ENCODE measurements around the gene FZD8. TPM values are rescaled to one million over a fixed set of nuclear protein-coding genes. Genes with fewer than 3 reads are reported as not detected.

The FZD8 gene
- polyA plus RNA-seq, 2 donors, result 0.35 to 0.72 TPM

- H3K27ac ChIP-seq (ENCODE audit: low read depth in 2 of 2, low read length in 1 of 2), result no peak overlapping the region
- WGBS, 2 donors, result 1% methylated on average over 42 of the region's 42 CpGs
- H3K36me3 ChIP-seq (ENCODE audit: control insufficient read depth in 2 of 2, insufficient read depth in 2 of 2, low read length in 1 of 2), result no peaks in the 10 kb centered on the region
- H3K27me3 ChIP-seq (ENCODE audit: control insufficient read depth in 1 of 2, insufficient read depth in 2 of 2, low read length in 2 of 2), result peaks cover 0 to 5% of the 10 kb centered on the region in 2 donors
- peaks cover 13% of the 10 kb centered on the region in 2 donors for H3K4me1 ChIP-seq (ENCODE audit: control insufficient read depth in 2 of 2, insufficient read depth in 2 of 2, low read length in 1 of 2)
- H3K9me3 ChIP-seq (ENCODE audit: control insufficient read depth in 2 of 2, insufficient read depth in 1 of 2, low read depth in 1 of 2, low read length in 1 of 2), result peaks cover 0 to 3% of the 10 kb centered on the region in 2 donors
- peak overlapping the region; percentile 58 to 68 for H3K4me3 ChIP-seq (ENCODE audit: low read depth in 1 of 2, low read length in 2 of 2)
Measured at GRCh38 chr10:35643151-35644049, 1.3 kb upstream of the FZD8 start.

GRCh38 chr10:35642793-35643114, 658 bp upstream of the FZD8 start:
- peaks cover 0 to 5% of the 10 kb centered on the region in 2 donors for H3K27me3 ChIP-seq (ENCODE audit: control insufficient read depth in 1 of 2, insufficient read depth in 2 of 2, low read length in 2 of 2)
- H3K36me3 ChIP-seq (ENCODE audit: control insufficient read depth in 2 of 2, insufficient read depth in 2 of 2, low read length in 1 of 2), result no peaks in the 10 kb centered on the region
- peak overlapping the region; percentile 58 to 68 for H3K4me3 ChIP-seq (ENCODE audit: low read depth in 1 of 2, low read length in 2 of 2)
- peaks cover 13% of the 10 kb centered on the region in 2 donors for H3K4me1 ChIP-seq (ENCODE audit: control insufficient read depth in 2 of 2, insufficient read depth in 2 of 2, low read length in 1 of 2)
- 1 to 2% methylated on average over 17 of the region's 17 CpGs for WGBS, 2 donors
- no peak overlapping the region for H3K27ac ChIP-seq (ENCODE audit: low read depth in 2 of 2, low read length in 1 of 2)
- peaks cover 0 to 3% of the 10 kb centered on the region in 2 donors for H3K9me3 ChIP-seq (ENCODE audit: control insufficient read depth in 2 of 2, insufficient read depth in 1 of 2, low read depth in 1 of 2, low read length in 1 of 2)

GRCh38 chr10:35641676-35642034, 441 bp downstream of the FZD8 start:
- peaks cover 13% of the 10 kb centered on the region in 2 donors for H3K4me1 ChIP-seq (ENCODE audit: control insufficient read depth in 2 of 2, insufficient read depth in 2 of 2, low read length in 1 of 2)
- no peaks in the 10 kb centered on the region for H3K36me3 ChIP-seq (ENCODE audit: control insufficient read depth in 2 of 2, insufficient read depth in 2 of 2, low read length in 1 of 2)
- peak overlapping the region; percentile 58 to 68 for H3K4me3 ChIP-seq (ENCODE audit: low read depth in 1 of 2, low read length in 2 of 2)
- peaks cover 0 to 3% of the 10 kb centered on the region in 2 donors for H3K9me3 ChIP-seq (ENCODE audit: control insufficient read depth in 2 of 2, insufficient read depth in 1 of 2, low read depth in 1 of 2, low read length in 1 of 2)
- H3K27me3 ChIP-seq (ENCODE audit: control insufficient read depth in 1 of 2, insufficient read depth in 2 of 2, low read length in 2 of 2), result peaks cover 0 to 5% of the 10 kb centered on the region in 2 donors
- H3K27ac ChIP-seq (ENCODE audit: low read depth in 2 of 2, low read length in 1 of 2), result peak overlapping the region; percentile 65 to 68
- WGBS, 2 donors, result 0% methylated on average over 32 to 54 of the region's 54 CpGs

GRCh38 chr10:35640951-35641675, 983 bp downstream of the FZD8 start:
- Histone ChIP-seq H3K9me3 (ENCODE audit: control insufficient read depth in 2 of 2, insufficient read depth in 1 of 2, low read depth in 1 of 2, low read length in 1 of 2) (peaks cover 0 to 3% of the 10 kb centered on the region in 2 donors), H3K27ac (ENCODE audit: low read depth in 2 of 2, low read length in 1 of 2) (peak overlapping the region; percentile 65 to 68), H3K27me3 (ENCODE audit: control insufficient read depth in 1 of 2, insufficient read depth in 2 of 2, low read length in 2 of 2) (peaks cover 0 to 5% of the 10 kb centered on the region in 2 donors), H3K4me1 (ENCODE audit: control insufficient read depth in 2 of 2, insufficient read depth in 2 of 2, low read length in 1 of 2) (peaks cover 13% of the 10 kb centered on the region in 2 donors), H3K4me3 (ENCODE audit: low read depth in 1 of 2, low read length in 2 of 2) (peak overlapping the region; percentile 58 to 68), H3K36me3 (ENCODE audit: control insufficient read depth in 2 of 2, insufficient read depth in 2 of 2, low read length in 1 of 2) (no peaks in the 10 kb centered on the region)
- 1% methylated on average over 67 to 72 of the region's 72 CpGs for WGBS, 2 donors

GRCh38 chr10:35640474-35640873, 1.6 kb downstream of the FZD8 start:
- Histone ChIP-seq H3K27ac (ENCODE audit: low read depth in 2 of 2, low read length in 1 of 2) (peak overlapping the region in 1 of 2 donors; percentile 53), H3K4me3 (ENCODE audit: low read depth in 1 of 2, low read length in 2 of 2) (peak overlapping the region; percentile 36 to 58), H3K4me1 (ENCODE audit: control insufficient read depth in 2 of 2, insufficient read depth in 2 of 2, low read length in 1 of 2) (peaks cover 13% of the 10 kb centered on the region in 2 donors)

GRCh38 chr10:35639728-35640401, 2.2 kb downstream of the FZD8 start:
- Histone ChIP-seq H3K4me1 (ENCODE audit: control insufficient read depth in 2 of 2, insufficient read depth in 2 of 2, low read length in 1 of 2) (peaks cover 13% of the 10 kb centered on the region in 2 donors), H3K9me3 (ENCODE audit: control insufficient read depth in 2 of 2, insufficient read depth in 1 of 2, low read depth in 1 of 2, low read length in 1 of 2) (peaks cover 0 to 3% of the 10 kb centered on the region in 2 donors), H3K27me3 (ENCODE audit: control insufficient read depth in 1 of 2, insufficient read depth in 2 of 2, low read length in 2 of 2) (peaks cover 0 to 5% of the 10 kb centered on the region in 2 donors), H3K4me3 (ENCODE audit: low read depth in 1 of 2, low read length in 2 of 2) (peak overlapping the region; percentile 36 to 58), H3K36me3 (ENCODE audit: control insufficient read depth in 2 of 2, insufficient read depth in 2 of 2, low read length in 1 of 2) (no peaks in the 10 kb centered on the region), H3K27ac (ENCODE audit: low read depth in 2 of 2, low read length in 1 of 2) (no peak overlapping the region)
- WGBS, 2 donors, result 16 to 17% methylated on average over 56 to 83 of the region's 83 CpGs

More at GRCh38 chr10:35640474-35640873, 1.6 kb downstream of the FZD8 start:
- 0 to 1% methylated on average over 28 to 53 of the region's 53 CpGs for WGBS, 2 donors
- H3K27me3 ChIP-seq (ENCODE audit: control insufficient read depth in 1 of 2, insufficient read depth in 2 of 2, low read length in 2 of 2), result peaks cover 0 to 5% of the 10 kb centered on the region in 2 donors
- H3K9me3 ChIP-seq (ENCODE audit: control insufficient read depth in 2 of 2, insufficient read depth in 1 of 2, low read depth in 1 of 2, low read length in 1 of 2), result peaks cover 0 to 3% of the 10 kb centered on the region in 2 donors
- no peaks in the 10 kb centered on the region for H3K36me3 ChIP-seq (ENCODE audit: control insufficient read depth in 2 of 2, insufficient read depth in 2 of 2, low read length in 1 of 2)

GRCh38 chr10:35639021-35639727, 2.9 kb downstream of the FZD8 start:
- Histone ChIP-seq H3K27ac (ENCODE audit: low read depth in 2 of 2, low read length in 1 of 2) (no peak overlapping the region), H3K4me1 (ENCODE audit: control insufficient read depth in 2 of 2, insufficient read depth in 2 of 2, low read length in 1 of 2) (peaks cover 11 to 13% of the 10 kb centered on the region in 2 donors), H3K4me3 (ENCODE audit: low read depth in 1 of 2, low read length in 2 of 2) (no peak overlapping the region), H3K9me3 (ENCODE audit: control insufficient read depth in 2 of 2, insufficient read depth in 1 of 2, low read depth in 1 of 2, low read length in 1 of 2) (peaks cover 0 to 3% of the 10 kb centered on the region in 2 donors), H3K27me3 (ENCODE audit: control insufficient read depth in 1 of 2, insufficient read depth in 2 of 2, low read length in 2 of 2) (peaks cover 0 to 5% of the 10 kb centered on the region in 2 donors), H3K36me3 (ENCODE audit: control insufficient read depth in 2 of 2, insufficient read depth in 2 of 2, low read length in 1 of 2) (no peaks in the 10 kb centered on the region)
- 39 to 40% methylated on average over 34 to 57 of the region's 57 CpGs for WGBS, 2 donors

GRCh38 chr10:35638101-35638500, 4.0 kb downstream of the FZD8 start:
- H3K27me3 ChIP-seq (ENCODE audit: control insufficient read depth in 1 of 2, insufficient read depth in 2 of 2, low read length in 2 of 2), result peaks cover 0 to 5% of the 10 kb centered on the region in 2 donors
- H3K4me3 ChIP-seq (ENCODE audit: low read depth in 1 of 2, low read length in 2 of 2), result no peak overlapping the region
- no peak overlapping the region for H3K27ac ChIP-seq (ENCODE audit: low read depth in 2 of 2, low read length in 1 of 2)
- peaks cover 0 to 3% of the 10 kb centered on the region in 2 donors for H3K9me3 ChIP-seq (ENCODE audit: control insufficient read depth in 2 of 2, insufficient read depth in 1 of 2, low read depth in 1 of 2, low read length in 1 of 2)
- WGBS, 2 donors, result 87 to 93% methylated on average over 4 of the region's 4 CpGs
- no peaks in the 10 kb centered on the region for H3K36me3 ChIP-seq (ENCODE audit: control insufficient read depth in 2 of 2, insufficient read depth in 2 of 2, low read length in 1 of 2)
- peaks cover 11 to 13% of the 10 kb centered on the region in 2 donors for H3K4me1 ChIP-seq (ENCODE audit: control insufficient read depth in 2 of 2, insufficient read depth in 2 of 2, low read length in 1 of 2)

- Histone ChIP-seq H3K27me3 (ENCODE audit: control insufficient read depth in 1 of 2, insufficient read depth in 2 of 2, low read length in 2 of 2) (peaks cover 0 to 5% of the 10 kb centered on the region in 2 donors), H3K4me3 (ENCODE audit: low read depth in 1 of 2, low read length in 2 of 2) (no peak overlapping the region)
Measured at GRCh38 chr10:35637462-35637861, 4.6 kb downstream of the FZD8 start.

More at GRCh38 chr10:35637462-35637861, 4.6 kb downstream of the FZD8 start:
- WGBS, 2 donors, result 67 to 70% methylated on average over 8 of the region's 8 CpGs
- Histone ChIP-seq H3K4me1 (ENCODE audit: control insufficient read depth in 2 of 2, insufficient read depth in 2 of 2, low read length in 1 of 2) (peaks cover 7 to 13% of the 10 kb centered on the region in 2 donors), H3K36me3 (ENCODE audit: control insufficient read depth in 2 of 2, insufficient read depth in 2 of 2, low read length in 1 of 2) (no peaks in the 10 kb centered on the region), H3K9me3 (ENCODE audit: control insufficient read depth in 2 of 2, insufficient read depth in 1 of 2, low read depth in 1 of 2, low read length in 1 of 2) (peaks cover 0 to 3% of the 10 kb centered on the region in 2 donors), H3K27ac (ENCODE audit: low read depth in 2 of 2, low read length in 1 of 2) (no peak overlapping the region)
